Mucosa of gallbladder (tissue), 1 donor: ENCODE data around the gene SCRN1. TPM values are rescaled to one million over a fixed set of nuclear protein-coding genes. Genes with fewer than 3 reads are reported as not detected.

ENCODE experiments used
- DNase-seq: peaks from one replicate; pipeline ENCODE4 v3.0.0-alpha.2; 2020; ENCODE audit warnings: low spot score
- total RNA-seq: library from RNA; stranded (reverse); gene quantifications from one replicate; pipeline ENCODE4 v1.2.1, GENCODE V29; 2021
- donor health status: DM: no; HTN: no; CAD: no.

SCRN1 gene, protein sequence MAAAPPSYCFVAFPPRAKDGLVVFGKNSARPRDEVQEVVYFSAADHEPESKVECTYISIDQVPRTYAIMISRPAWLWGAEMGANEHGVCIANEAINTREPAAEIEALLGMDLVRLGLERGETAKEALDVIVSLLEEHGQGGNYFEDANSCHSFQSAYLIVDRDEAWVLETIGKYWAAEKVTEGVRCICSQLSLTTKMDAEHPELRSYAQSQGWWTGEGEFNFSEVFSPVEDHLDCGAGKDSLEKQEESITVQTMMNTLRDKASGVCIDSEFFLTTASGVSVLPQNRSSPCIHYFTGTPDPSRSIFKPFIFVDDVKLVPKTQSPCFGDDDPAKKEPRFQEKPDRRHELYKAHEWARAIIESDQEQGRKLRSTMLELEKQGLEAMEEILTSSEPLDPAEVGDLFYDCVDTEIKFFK
- 63.9 TPM for total RNA-seq

DNA sequence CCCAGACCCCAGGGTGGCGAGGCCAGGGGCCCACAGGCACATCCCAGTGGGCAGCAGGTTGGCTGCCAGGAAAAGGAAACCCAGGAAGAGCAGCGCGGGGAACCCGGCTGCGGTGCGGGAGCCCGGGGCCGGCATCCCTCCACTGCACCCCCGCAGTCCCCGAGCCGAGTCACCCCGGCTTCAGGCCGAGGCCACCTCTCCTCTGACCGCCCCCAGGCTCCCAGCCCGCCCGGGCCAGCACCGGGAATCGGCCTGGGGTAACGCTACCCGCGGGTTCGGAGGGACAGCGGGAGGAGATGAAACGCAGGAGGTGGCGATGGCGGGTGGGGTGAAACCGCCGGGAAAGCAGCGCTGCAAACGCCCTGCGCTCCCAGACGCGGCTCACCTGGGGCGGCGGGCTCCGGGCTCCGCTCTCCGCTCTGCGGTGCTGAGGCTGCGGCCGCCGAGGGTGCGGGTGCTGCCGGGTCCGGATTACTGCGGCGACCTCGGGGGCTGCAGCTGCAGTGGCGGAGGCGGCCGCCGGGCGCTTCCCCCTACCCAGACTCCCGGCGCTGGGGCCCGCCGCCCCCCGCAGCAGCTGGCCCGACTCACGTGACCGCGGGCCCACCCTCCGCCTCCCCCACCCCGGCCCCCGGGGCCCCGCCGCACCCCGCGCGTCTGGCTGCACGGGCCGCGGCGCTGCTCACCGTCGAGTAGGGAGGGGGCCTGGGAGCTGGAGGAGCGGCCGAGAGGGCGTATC lies at the start of gene SCRN1:
Gene SCRN1, minus strand, starts transcription at position 545 of the 739 bp plus-strand sequence. CDS start 20,734 bp downstream, outside the sequence.
- DNase-seq = peak; percentile 29

DNA sequence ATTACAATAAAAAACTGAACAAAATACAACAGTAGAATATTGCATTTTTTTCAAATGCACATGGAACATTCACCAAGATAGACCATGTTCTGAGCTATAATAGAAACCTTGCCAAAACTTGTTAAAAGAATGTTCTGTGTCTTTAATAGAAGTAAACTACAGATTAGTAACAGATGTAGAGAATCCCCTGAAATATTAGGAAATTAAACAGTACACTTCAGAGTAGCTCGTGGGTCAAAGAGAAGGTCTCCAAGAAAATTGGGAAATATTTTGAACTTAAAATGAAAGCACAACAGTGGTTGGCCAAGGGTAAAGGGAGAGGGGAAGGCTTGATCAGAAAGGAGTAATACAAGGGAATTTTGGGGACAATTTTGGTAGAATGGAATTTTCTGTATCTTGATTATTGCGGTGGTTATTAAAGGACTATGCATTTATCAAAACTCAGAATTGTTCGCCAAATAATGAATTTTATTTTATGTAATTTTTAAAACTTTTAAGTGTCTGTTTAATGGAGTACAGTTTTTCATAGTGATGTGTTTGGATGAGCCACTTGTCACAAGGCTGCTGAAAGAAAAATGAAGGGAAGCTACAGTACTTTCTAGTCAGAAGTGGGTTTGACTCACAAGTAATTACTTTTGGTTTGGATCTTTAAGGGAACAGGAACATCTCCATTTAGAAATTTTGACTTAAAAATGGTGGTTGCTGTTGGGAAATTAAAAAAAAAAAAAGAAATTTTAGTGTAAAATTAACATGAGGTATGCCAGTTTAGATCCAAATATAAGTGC lies 48.8 kb upstream of the SCRN1 start:
- DNase-seq = no peak

DNA sequence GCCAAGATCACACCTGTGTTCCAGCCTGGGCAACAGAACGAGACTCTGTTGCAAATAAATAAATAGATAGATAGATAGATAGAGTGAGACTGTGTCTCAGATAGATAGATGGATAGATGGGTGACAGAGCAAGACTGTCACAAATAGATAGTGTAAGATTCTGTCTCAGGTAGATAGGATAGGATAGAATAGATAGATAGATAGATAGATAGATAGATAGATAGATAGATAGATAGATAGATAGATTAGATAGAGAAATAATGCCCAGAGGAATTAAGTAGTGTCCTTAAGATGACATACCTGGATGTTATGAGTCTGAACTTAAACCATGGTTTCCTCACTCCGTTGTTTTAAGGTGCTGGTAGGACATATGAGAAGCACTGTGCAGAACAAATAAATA lies 46.6 kb upstream of the SCRN1 start:
- DNase-seq = no peak

DNA sequence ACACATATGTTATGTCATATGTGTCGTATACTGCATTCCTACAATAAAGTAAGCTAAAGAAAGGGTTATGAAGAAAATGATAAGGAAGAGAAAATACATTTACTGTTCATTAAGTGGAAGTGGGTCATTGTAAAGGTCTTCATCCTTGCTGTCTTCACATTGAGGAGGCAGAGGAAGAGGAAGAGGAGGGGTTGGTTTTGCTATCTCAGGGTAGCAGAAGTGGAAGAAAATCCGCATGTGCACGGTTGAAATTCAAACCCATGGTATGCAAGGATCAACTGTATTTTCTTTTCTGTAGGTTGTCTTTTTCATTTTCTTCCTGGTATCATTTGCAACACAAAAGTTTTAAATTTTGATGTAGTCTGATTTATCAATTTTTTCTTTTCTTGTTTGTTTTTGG lies 44.9 kb upstream of the SCRN1 start:
- DNase-seq = no peak

DNA sequence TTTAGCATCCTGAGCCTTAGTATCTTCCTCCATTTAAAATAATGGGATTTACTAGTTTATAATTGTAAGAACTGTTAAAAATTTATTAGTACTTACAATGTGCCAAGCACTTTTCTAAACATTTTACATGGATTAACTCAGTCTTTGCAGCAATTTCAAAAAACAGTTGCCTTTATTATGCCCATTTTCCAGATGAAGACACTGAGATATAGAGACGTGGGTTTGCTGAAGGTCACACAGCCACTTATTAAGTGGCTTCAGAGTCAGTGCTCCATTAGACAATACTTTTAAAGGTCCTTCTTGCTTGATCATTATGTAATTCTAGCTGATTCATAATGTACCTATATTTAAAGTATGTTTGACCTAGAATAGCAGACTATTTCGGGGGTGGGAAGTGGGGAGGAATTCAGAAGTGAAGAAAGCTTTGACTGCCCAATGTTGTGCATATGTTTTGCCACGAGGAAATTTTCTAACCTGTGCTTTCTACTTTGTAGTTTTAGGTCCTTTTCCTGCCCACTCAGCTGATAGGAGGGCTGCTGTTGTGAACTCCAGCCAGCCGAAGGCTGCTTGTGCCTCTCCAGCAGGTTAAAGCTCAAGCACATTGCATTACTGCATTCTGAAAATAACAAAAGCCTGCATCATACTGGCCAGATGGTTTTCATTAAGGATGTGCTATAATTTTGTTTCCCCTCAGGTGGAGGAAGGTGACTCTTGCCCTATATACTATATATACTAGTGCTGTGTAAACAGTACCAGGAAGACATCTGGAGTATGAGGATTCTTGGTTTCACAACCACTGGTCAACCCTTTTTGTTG lies 42.9 kb upstream of the SCRN1 start:
- no peak for DNase-seq

DNA sequence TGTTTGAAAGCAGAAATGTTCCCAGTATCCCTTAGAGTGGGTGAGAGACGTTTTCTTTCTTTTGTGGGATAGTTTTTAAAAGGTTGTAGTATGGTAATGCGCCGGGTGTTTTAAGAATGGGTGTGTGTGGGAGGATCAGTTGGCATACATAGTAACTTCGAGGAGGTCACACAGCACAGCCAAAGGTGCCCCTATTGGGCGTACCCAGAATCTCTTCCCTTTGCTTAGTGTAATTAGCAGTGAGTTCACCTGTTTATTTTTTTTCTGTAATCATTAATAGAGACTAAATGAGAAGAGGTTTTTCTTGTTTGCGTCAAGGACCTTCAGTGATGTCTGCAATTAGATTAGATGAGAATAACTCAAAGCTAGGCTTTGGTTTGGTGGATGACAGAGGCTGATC lies 40.1 kb upstream of the SCRN1 start:
- no peak for DNase-seq

DNA sequence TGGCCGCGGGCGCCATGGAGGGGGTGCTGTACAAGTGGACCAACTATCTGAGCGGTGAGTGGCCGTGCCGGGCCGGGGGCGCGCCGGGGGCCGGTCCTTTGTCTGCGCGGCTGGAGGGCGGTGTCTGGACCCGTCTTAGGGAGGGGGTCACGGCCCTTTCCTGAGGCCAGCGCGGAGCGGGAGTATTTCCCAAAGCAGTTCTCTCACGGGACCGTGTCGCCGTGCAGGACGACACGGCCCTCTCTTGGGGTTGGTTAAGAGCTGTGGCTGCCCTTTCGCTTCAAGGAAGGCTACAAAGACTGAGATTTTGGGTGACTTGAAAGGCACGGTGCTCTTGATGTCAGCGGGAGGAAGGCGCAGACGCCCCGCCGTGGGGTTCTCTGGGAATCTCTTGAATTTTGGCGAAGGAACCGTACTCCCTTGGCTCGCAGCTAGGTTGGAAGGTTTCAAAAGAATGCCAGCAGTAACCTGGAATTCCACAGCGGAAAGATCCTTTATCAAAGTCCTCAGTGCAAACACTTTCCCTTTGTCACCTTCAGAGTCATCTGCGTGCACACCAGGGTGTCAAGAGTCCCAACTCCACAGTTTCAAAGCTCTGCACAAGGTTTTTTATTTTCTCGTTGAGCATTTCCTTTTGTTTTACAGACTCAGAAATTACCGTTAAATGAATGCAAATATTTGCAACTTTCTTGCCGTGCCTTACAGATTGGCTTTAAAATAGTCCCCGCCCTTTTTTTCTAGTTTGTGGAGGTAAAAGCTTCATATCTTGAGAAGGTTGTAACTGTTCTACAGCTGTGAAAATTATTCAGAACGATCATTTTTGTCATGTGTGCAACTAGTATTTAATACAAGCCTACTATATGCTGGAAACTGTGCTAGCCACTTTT lies 39.4 kb upstream of the SCRN1 start:
- DNase-seq = peak; percentile 18

DNA sequence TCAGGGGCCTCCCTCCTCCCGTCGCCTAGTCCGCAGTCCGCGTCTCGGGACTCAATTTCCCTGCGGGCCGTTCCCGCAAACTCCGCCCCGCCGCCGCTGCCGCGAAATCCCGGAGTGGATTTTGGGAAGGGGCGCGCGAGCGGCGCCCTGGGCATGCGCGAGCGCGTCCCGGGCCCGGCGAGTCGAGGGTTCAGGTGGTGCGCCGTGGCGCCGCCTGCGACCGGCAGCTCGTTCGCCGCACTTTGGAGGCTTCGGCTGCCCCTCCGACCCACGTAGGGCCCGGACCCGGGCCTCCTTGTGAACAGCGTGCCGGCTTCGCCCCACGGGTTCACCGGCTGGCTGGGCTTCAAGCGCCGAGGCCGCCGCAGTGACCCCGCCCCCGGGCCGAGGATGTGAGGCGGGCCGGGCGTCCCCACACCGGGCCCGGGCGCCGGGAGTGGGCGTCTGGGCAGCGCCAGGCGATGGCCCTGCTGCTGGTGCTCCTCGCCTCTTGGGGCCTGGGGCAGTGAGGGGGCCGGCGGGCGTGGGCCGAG lies 38.7 kb upstream of the SCRN1 start, which contains the start of gene PLEKHA8:
Gene PLEKHA8, plus strand, starts transcription at position 197 of the 533 bp plus-strand sequence. CDS start 351 bp downstream, outside the sequence.
- peak; percentile 91 for DNase-seq

DNA sequence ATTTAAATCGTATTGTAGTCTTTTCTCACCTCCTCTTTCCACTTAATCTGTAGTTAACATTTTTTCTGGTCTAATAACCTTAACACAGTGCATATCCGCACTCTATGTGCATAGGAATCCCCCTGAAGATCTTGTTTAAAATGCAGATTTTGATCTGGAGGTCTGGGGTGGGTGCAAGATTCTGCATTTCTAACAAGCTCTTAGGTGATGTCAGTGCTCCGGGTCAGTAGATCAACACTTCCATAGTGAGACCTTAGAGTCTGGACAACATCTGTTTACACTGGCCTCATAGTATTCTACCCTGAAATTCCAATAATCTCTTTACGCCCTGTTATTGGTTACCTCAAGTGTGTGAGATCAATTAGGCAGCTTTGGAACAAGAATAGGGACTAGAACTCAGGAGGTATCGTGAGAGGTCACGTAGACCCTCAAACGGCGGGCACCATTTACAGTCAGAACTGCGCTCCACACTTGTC lies 38.2 kb upstream of the SCRN1 start:
- DNase-seq = no peak

DNA sequence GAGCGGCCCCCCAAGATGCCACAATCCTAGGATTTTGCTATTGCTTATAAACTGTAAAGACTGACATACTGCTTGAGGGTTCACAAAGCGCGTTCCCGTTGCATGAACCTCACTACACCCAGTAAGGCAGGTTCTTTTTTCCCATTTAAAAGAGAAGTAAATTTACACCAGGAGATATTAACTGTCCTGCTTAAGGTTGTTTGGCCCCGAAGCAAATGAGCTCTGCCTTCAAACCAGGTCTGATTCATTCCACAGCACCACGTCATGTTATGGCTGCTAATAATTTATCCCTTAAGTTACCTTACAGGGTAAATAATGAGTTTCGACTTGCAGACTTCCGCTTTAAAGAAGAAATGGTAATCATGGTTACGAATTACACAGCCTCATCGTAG lies 37.5 kb upstream of the SCRN1 start:
- peak; percentile 32 for DNase-seq

DNA sequence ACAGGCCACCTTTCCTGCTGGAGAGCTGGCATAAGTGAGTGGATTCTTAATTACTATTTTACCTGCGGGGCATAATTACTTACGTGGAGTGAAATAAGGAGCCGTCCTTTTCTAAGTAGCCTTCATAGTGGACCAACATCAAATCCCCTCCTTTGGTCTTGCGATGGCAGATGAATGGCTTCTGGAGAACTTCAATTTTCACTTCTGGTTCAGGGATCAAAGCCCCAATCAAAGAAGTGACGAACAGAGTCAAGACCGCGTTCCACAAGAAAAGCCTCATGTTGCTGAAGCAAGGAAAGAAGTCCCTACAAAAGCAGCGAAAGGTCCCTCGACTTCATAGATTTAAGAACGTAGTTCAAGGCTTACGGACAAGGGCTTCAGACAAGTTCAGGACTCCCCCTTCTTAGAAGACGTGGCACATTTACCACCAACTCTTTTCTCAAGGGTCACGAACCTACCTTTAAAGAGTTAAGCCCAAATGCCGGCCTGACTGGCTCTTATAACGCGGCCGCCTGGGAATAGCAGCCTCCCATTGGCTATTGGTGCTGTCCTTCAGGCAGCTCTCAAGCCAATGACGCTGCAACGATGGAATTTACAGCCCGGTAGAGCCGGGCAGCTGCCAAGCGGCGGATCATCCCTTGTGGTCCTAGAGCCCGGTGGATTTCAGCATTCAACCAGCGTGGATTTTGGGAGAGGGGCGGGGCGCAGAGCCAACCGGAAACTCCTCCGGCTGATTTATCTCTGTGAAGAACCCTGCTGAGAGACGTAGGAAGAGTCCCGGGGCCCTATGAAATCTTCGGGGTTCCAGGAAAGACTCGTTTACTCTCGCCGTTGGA lies 36.8 kb upstream of the SCRN1 start, which contains the start of gene FKBP14:
Gene FKBP14, minus strand, starts transcription at position 474 of the 836 bp plus-strand sequence. Its CDS starts 194 bp downstream, at position 280.
- DNase-seq = peak; percentile 98

DNA sequence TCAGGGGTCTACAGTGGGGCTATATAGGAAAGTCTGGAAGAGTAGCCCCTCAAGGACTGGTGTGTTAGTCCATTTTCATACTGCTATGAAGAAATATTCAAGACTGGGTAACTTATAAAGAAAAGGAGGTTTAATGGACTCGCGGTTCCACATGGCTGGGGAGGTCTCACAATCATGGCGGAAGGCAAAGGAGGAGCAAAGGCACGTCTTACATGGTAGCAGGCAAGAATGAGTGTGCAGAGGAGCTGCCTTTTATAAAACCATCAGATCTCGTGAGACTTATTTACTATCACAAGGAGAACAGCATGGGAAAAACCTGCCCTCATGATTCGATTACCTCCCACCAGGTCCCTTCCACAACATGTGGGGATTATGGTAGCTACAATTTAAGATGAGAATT lies 33.9 kb upstream of the SCRN1 start:
- DNase-seq = no peak

DNA sequence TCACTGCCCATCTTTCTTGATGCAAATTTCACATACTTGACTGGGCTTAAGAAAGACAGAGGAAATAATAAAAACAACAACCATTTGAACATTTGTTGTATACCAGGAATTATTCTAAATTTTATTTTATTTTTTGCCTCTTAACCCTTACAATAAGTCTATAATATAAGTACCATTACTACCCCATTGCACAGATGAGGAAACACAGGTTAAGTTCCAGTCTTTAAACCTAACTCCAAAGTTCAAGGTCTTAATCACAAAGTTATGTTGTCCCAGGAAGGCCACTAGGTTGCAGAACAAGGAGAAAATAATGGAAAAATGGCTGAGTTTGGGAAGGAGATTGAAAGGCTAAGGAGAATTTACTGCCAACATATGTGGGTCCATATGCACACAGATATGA lies 33.4 kb upstream of the SCRN1 start:
- DNase-seq = no peak

DNA sequence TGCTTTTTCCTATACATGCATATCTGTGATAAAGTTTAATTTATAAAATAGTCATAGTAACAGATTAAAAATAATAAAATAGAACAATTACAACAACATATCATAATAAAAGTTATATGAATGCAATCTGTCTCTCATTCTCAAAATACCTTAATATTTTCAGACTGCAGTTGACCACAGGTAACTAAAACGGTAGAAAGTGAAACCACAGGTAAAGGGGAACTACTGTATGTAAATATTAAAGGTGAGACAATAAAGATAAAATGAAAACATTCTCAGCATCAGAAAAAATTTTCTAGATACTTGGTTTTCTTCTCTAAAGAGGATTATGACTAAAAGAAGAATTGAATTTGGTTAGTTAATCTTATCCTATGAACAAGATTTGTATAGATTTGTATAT lies 30.9 kb upstream of the SCRN1 start:
- DNase-seq = no peak

DNA sequence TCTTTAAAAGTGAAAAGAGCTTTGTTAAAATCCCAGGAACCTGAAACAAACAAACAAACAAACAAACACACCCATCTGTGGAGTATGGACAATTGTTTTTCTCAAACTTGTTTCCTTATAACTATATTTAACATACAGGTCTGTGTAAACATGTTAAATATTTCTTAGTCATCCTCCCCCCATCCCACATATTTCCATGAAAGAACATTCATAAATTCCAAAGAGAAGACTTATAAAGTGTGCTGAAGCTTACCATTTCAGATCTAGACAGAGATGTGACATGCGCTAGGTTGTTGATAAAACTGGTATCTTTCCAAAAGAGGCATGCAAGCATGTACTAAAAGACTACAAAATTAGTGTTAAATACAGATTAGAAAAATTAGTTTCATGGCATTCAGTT lies 30.4 kb upstream of the SCRN1 start:
- no peak for DNase-seq

DNA sequence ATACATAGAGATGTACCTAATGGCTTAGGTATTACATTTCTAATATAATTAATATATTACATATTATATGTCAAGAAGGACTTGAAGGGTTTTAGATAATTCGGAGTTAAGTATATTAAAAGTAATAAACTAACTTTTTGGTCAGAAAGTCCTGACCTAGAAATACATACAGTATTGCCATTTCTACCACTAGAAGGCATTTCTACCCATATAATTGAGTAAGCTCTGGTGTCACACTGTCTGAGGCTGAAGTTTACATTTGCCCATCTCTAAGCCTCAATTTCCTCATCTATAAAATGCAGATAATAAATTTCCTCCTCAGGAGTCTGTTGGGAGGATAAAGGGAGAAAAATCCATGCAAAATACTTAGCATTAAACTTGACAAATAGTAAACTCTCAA lies 29.8 kb upstream of the SCRN1 start:
- DNase-seq = no peak

DNA sequence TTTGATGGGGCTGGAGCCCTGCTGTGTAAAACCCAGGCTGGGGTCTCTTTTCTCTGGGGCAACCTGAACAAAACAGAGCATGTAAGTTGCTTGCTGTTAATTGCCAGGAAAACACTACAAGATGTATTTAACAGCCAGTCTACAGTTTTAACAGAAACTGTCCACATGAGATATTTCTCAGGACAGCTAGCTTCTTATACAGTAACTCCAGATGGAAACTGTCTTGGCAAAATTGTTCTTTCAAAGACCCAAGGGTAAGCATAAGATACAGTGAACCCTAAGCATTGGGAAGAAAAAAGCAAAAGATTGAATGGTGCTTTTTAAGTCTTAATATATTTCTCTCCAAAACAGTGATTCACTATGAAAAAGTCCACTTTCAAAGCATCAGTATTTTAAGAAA lies 28.9 kb upstream of the SCRN1 start:
- no peak for DNase-seq

DNA sequence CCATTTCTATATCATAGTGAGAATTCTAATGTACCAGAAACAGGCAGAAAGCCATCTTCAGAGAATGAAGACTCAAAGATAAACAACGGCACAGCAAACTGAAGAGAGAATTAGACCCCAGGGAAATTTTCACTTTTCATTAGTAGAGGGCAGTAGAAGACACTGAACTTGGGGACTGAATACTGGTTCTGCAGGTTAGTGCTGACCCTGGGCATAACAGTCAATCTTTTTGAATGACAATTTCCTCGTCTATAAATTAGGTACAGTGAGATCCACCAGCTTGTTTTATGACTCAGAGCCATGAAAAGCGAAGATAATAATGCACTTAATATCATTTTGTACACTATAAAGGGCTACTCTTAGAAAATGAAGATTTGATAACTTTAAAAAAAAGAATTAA lies 23.2 kb upstream of the SCRN1 start:
- no peak for DNase-seq

DNA sequence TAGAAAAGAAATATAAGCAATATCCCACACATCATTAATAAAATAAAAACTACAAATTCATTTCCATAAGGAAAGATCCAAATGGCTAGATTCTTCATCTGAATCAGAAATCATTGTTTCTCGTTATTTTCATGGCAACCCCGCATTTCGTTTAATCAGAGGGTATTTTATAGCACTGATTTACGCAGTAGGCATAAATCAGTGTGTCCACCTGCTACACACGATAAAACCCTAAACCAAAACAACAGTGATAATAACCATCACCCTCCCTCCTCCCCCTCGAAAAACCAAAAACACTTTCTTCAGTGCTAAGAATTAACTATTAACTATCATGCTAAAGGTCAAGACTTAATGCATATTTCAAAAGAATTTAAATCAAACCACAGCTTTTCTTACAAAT lies 20.4 kb upstream of the SCRN1 start:
- DNase-seq = no peak
